ENCODE results near the gene AGFG2. TPM values are rescaled to one million over a fixed set of nuclear protein-coding genes. Genes with fewer than 3 reads are reported as not detected.

Gene AGFG2
- total and polyA plus RNA-seq, 2 of the 13 experiments (the other 11 are each of a cell fraction or from before 2014, with no cell fraction given): 125 to 132 TPM

DNA sequence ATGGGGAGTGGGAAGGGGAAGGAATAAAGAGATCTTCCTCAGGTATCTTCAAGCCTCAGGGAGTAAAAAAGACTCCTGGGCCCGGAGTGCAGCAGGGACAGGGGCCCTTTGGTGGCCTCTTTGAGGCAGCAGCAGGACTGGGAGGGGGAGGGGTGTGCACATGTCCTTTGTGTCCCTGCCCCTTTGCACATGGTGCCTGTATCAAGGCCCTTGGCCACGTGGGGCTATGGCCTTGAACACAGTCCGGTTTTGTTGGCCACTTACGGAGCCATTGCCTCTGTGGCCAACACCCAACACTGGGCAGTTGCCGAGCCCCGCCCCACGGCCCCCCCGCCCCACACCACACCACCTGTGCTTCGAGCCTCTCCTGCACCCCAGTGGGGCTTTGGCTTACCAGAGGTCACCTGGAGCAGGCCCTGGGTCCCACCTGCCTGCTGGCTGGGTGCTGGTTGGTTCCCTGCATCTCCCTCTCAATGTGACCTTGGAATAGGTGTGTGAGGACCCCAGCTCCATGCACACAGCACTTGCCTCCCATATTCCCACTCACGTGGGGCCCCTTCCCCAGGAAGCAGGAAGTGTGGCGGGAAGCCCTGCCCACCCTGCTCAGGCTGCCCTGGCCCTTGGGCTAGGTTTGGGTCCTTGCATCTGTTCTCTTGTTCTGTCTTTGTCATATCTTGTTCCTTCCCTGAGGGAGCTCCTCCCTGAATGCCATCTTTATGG is 29.3 kb downstream of the AGFG2 start (continued):
- TF ChIP-seq, protein P1, sequence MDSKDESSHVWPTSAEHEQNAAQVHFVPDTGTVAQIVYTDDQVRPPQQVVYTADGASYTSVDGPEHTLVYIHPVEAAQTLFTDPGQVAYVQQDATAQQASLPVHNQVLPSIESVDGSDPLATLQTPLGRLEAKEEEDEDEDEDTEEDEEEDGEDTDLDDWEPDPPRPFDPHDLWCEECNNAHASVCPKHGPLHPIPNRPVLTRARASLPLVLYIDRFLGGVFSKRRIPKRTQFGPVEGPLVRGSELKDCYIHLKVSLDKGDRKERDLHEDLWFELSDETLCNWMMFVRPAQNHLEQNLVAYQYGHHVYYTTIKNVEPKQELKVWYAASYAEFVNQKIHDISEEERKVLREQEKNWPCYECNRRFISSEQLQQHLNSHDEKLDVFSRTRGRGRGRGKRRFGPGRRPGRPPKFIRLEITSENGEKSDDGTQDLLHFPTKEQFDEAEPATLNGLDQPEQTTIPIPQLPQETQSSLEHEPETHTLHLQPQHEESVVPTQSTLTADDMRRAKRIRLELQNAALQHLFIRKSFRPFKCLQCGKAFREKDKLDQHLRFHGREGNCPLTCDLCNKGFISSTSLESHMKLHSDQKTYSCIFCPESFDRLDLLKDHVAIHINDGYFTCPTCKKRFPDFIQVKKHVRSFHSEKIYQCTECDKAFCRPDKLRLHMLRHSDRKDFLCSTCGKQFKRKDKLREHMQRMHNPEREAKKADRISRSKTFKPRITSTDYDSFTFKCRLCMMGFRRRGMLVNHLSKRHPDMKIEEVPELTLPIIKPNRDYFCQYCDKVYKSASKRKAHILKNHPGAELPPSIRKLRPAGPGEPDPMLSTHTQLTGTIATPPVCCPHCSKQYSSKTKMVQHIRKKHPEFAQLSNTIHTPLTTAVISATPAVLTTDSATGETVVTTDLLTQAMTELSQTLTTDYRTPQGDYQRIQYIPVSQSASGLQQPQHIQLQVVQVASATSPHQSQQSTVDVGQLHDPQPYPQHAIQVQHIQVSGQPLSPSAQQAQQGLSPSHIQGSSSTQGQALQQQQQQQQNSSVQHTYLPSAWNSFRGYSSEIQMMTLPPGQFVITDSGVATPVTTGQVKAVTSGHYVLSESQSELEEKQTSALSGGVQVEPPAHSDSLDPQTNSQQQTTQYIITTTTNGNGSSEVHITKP (CRISPR knock-in tag; IDR thresholded peaks at IDR 0.05; ENCODE audit: low read depth): peak; percentile 33; the same call in 1 of the 2 replicates
- peak; percentile 99 for TF ChIP-seq MXI1 (IDR thresholded peaks at IDR 0.05; ENCODE audit: borderline replicate concordance, low read depth, low read length)
- TF ChIP-seq, protein P2, sequence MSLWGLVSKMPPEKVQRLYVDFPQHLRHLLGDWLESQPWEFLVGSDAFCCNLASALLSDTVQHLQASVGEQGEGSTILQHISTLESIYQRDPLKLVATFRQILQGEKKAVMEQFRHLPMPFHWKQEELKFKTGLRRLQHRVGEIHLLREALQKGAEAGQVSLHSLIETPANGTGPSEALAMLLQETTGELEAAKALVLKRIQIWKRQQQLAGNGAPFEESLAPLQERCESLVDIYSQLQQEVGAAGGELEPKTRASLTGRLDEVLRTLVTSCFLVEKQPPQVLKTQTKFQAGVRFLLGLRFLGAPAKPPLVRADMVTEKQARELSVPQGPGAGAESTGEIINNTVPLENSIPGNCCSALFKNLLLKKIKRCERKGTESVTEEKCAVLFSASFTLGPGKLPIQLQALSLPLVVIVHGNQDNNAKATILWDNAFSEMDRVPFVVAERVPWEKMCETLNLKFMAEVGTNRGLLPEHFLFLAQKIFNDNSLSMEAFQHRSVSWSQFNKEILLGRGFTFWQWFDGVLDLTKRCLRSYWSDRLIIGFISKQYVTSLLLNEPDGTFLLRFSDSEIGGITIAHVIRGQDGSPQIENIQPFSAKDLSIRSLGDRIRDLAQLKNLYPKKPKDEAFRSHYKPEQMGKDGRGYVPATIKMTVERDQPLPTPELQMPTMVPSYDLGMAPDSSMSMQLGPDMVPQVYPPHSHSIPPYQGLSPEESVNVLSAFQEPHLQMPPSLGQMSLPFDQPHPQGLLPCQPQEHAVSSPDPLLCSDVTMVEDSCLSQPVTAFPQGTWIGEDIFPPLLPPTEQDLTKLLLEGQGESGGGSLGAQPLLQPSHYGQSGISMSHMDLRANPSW (CRISPR knock-in tag; IDR thresholded peaks at IDR 0.05; ENCODE audit: borderline replicate concordance): 0 out of 2 replicates have a peak, but pooled peaks have one; percentile 52
- TF ChIP-seq ZNF709 (CRISPR knock-in tag; IDR thresholded peaks at IDR 0.05): peak; percentile 86; the same call in 1 of the 2 replicates
- peak; percentile 75; the same call in 1 of the 2 replicates for TF ChIP-seq HES4 (CRISPR knock-in tag; IDR thresholded peaks at IDR 0.05; ENCODE audit: borderline replicate concordance)
- TF ChIP-seq TBX2 (CRISPR knock-in tag; IDR thresholded peaks at IDR 0.05; ENCODE audit: borderline replicate concordance): peak; percentile 79; the same call in 1 of the 2 replicates
- TF ChIP-seq, protein P3, sequence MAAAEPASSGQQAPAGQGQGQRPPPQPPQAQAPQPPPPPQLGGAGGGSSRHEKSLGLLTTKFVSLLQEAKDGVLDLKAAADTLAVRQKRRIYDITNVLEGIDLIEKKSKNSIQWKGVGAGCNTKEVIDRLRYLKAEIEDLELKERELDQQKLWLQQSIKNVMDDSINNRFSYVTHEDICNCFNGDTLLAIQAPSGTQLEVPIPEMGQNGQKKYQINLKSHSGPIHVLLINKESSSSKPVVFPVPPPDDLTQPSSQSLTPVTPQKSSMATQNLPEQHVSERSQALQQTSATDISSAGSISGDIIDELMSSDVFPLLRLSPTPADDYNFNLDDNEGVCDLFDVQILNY (CRISPR knock-in tag; conservative IDR thresholded peaks at IDR 0.05): no peak
- TF ChIP-seq ZNF33A (CRISPR knock-in tag; IDR thresholded peaks at IDR 0.05; ENCODE audit: borderline replicate concordance): no peak
- TF ChIP-seq FLYWCH1 (CRISPR knock-in tag; IDR thresholded peaks at IDR 0.05): no peak
- TF ChIP-seq RXRB (CRISPR knock-in tag; IDR thresholded peaks at IDR 0.05; ENCODE audit: borderline replicate concordance): peak; percentile 81
- TF ChIP-seq, protein P4, sequence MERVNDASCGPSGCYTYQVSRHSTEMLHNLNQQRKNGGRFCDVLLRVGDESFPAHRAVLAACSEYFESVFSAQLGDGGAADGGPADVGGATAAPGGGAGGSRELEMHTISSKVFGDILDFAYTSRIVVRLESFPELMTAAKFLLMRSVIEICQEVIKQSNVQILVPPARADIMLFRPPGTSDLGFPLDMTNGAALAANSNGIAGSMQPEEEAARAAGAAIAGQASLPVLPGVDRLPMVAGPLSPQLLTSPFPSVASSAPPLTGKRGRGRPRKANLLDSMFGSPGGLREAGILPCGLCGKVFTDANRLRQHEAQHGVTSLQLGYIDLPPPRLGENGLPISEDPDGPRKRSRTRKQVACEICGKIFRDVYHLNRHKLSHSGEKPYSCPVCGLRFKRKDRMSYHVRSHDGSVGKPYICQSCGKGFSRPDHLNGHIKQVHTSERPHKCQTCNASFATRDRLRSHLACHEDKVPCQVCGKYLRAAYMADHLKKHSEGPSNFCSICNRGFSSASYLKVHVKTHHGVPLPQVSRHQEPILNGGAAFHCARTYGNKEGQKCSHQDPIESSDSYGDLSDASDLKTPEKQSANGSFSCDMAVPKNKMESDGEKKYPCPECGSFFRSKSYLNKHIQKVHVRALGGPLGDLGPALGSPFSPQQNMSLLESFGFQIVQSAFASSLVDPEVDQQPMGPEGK (CRISPR knock-in tag; IDR thresholded peaks at IDR 0.05): peak; percentile 96
- peak; percentile 23; the same call in 1 of the 2 replicates for TF ChIP-seq ZNF746 (CRISPR knock-in tag; IDR thresholded peaks at IDR 0.05)
- TF ChIP-seq SKI (IDR thresholded peaks at IDR 0.05; ENCODE audit: partially characterized antibody): peak; percentile 17
- TF ChIP-seq CAMTA2 (CRISPR knock-in tag; IDR thresholded peaks at IDR 0.05; ENCODE audit: borderline replicate concordance): no peak
- peak; percentile 81; the same call in 1 of the 2 replicates for TF ChIP-seq ZNF782 (CRISPR knock-in tag; IDR thresholded peaks at IDR 0.05; ENCODE audit: borderline replicate concordance)
- no peak for TF ChIP-seq NCOA1 (CRISPR knock-in tag; IDR thresholded peaks at IDR 0.05)
- TF ChIP-seq NFIC (IDR thresholded peaks at IDR 0.05; ENCODE audit: low read length): no peak
- TF ChIP-seq ZNF850 (CRISPR knock-in tag; conservative IDR thresholded peaks at IDR 0.05): no peak
